ENCODE results near the gene SOCS3.

The SOCS3 gene

DNA sequence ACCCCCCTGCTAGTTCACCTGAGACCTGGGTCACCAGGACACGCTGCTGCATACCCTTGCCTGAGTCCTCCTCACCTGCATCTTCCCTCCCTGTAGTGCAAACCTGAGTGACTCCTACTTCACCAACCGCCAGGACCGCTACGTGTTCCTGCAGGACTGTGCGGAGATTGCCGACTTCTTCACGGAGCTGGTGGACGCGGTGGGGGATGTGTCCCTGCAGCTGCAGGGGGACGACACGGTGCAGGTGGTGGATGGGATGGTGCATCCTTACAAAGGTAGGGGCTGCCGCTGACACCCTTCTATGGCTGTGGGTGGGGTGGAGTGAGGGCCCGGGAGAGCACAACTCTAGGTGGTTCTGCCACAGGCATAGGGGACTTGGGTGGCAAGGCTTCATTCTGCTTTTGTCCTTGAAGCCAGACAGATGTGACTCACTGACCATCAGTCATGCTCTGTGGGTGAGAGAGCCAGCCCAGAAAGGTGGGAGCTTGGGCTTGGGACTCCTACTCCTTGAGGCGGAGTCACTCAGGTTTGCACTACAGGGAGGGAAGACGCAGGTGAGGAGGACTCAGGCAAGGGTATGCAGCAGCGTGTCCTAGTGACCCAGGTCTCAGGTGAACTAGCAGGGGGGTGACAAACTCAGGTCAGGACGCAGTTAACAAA is 40.8 kb upstream of the SOCS3 start:
- Histone ChIP-seq H2AFZ (ENCODE audit: low read length) (no peak overlapping the region), H3K4me2 (ENCODE audit: low read depth, low read length) (no peak overlapping the region), H3K36me3 (replicated peaks; ENCODE audit: insufficient read depth, low read length) (no peaks in the 10 kb centered on the region), H3K27me3 (replicated peaks; ENCODE audit: insufficient read depth, low read length) (no peaks in the 10 kb centered on the region), H3K4me3 (ENCODE audit: low read length) (no peak overlapping the region), H3F3A (ENCODE audit: insufficient read depth, low read length) (no peaks in the 10 kb centered on the region), H3K9ac (ENCODE audit: low read length) (no peak overlapping the region), H3K79me2 (ENCODE audit: low read length) (no peaks in the 10 kb centered on the region), H3K27ac (ENCODE audit: low read length) (no peak overlapping the region), H3K9me3 (replicated peaks; ENCODE audit: insufficient read depth, low read length) (no peaks in the 10 kb centered on the region), H4K20me1 (ENCODE audit: insufficient read depth, low read length) (no peaks in the 10 kb centered on the region), H3K9me2 (replicated peaks; ENCODE audit: insufficient read depth, low read length) (no peaks in the 10 kb centered on the region), H3K4me1 (ENCODE audit: low read length) (no peaks in the 10 kb centered on the region)
- no peak for DNase-seq
- TF ChIP-seq, protein P1, sequence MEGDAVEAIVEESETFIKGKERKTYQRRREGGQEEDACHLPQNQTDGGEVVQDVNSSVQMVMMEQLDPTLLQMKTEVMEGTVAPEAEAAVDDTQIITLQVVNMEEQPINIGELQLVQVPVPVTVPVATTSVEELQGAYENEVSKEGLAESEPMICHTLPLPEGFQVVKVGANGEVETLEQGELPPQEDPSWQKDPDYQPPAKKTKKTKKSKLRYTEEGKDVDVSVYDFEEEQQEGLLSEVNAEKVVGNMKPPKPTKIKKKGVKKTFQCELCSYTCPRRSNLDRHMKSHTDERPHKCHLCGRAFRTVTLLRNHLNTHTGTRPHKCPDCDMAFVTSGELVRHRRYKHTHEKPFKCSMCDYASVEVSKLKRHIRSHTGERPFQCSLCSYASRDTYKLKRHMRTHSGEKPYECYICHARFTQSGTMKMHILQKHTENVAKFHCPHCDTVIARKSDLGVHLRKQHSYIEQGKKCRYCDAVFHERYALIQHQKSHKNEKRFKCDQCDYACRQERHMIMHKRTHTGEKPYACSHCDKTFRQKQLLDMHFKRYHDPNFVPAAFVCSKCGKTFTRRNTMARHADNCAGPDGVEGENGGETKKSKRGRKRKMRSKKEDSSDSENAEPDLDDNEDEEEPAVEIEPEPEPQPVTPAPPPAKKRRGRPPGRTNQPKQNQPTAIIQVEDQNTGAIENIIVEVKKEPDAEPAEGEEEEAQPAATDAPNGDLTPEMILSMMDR (IDR thresholded peaks at IDR 0.05; ENCODE audit: low read length), result no peak
- TF ChIP-seq EZH2phosphoT487 (IDR thresholded peaks at IDR 0.05; ENCODE audit: low read length) (no peak), EZH2 (optimal IDR thresholded peaks at IDR 0.05; ENCODE audit: low read depth, low read length) (no peak)

DNA sequence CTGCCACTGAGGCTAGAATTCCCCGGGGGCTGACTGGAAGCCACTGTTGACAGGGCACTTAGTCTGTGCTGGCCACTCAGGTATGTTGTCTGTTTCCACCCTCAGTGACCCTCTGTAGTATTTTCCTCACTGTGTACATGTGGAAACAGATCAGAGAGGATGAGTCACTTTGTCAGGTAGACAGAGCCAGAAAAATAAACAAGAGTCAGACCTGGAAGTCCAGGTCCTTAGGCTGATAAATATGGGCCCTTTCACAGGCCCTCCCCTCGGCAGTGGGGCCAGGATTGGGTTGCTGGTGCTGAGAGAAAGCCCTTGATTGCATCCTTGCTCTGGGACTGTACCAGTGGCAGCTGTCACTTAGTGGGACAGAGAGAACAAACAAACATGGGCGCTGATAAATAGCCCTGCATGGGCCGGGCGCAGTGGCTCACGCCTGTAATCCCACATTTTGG is 39.8 kb upstream of the SOCS3 start:
- H3F3A ChIP-seq (ENCODE audit: insufficient read depth, low read length), result no peaks in the 10 kb centered on the region
- H3K4me2 ChIP-seq (ENCODE audit: low read depth, low read length), result no peak overlapping the region
- no peak overlapping the region for H2AFZ ChIP-seq (ENCODE audit: low read length)
- no peak overlapping the region for H3K9ac ChIP-seq (ENCODE audit: low read length)
- no peak overlapping the region for H3K27ac ChIP-seq (ENCODE audit: low read length)
- H4K20me1 ChIP-seq (ENCODE audit: insufficient read depth, low read length), result no peaks in the 10 kb centered on the region
- H3K9me3 ChIP-seq (replicated peaks; ENCODE audit: insufficient read depth, low read length), result no peaks in the 10 kb centered on the region
- no peak overlapping the region for H3K4me3 ChIP-seq (ENCODE audit: low read length)
- no peak for TF ChIP-seq EZH2phosphoT487 (IDR thresholded peaks at IDR 0.05; ENCODE audit: low read length)
- no peak for TF ChIP-seq EZH2 (optimal IDR thresholded peaks at IDR 0.05; ENCODE audit: low read depth, low read length)
- TF ChIP-seq, protein P1 (IDR thresholded peaks at IDR 0.05; ENCODE audit: low read length), result no peak
- DNase-seq, result no peak
- H3K9me2 ChIP-seq (replicated peaks; ENCODE audit: insufficient read depth, low read length), result no peaks in the 10 kb centered on the region
- H3K4me1 ChIP-seq (ENCODE audit: low read length), result no peaks in the 10 kb centered on the region
- H3K27me3 ChIP-seq (replicated peaks; ENCODE audit: insufficient read depth, low read length), result no peaks in the 10 kb centered on the region
- H3K79me2 ChIP-seq (ENCODE audit: low read length), result no peaks in the 10 kb centered on the region; the same call in 1 of the 2 replicates
- no peaks in the 10 kb centered on the region for H3K36me3 ChIP-seq (replicated peaks; ENCODE audit: insufficient read depth, low read length)

DNA sequence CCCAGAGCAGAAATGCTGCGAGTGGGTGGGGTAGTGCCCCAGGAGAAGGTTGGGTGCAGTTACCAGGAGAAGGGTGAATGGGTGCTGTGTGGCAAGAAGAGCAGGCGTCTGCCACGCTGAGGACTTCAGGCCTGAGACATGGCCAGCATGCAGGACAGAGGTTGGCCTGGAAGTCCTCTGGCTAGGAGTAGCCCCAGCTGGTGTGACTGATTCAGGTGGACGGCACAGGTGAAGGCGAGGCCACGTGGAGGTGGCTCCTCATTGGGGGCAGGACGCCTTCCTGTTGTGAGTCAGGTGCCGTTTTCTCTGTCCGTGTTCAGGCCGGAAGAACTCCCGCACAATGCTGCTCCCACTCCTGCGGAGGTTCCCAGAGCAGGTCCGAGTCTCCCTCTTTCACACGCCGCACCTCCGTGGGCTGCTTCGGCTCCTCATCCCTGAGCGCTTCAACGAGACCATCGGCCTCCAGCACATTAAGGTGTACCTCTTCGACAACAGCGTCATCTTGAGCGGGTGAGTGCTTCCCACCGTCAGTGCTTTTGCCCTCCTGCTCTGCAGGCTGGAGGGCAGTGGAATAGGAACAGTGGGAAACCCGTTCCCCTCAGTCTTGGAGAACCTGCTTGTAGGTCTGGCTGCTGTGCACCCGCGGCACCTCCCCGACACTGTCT is 39.3 kb upstream of the SOCS3 start:
- TF ChIP-seq, protein P1 (IDR thresholded peaks at IDR 0.05; ENCODE audit: low read length), result no peak
- TF ChIP-seq EZH2 (optimal IDR thresholded peaks at IDR 0.05; ENCODE audit: low read depth, low read length), result no peak
- no peak for TF ChIP-seq EZH2phosphoT487 (IDR thresholded peaks at IDR 0.05; ENCODE audit: low read length)
- Histone ChIP-seq H3F3A (ENCODE audit: insufficient read depth, low read length) (no peaks in the 10 kb centered on the region), H3K27me3 (replicated peaks; ENCODE audit: insufficient read depth, low read length) (no peaks in the 10 kb centered on the region), H3K4me3 (ENCODE audit: low read length) (no peak overlapping the region), H3K79me2 (ENCODE audit: low read length) (no peaks in the 10 kb centered on the region; the same call in 1 of the 2 replicates), H3K9me2 (replicated peaks; ENCODE audit: insufficient read depth, low read length) (no peaks in the 10 kb centered on the region), H3K4me2 (ENCODE audit: low read depth, low read length) (no peak overlapping the region), H2AFZ (ENCODE audit: low read length) (no peak overlapping the region), H3K4me1 (ENCODE audit: low read length) (no peaks in the 10 kb centered on the region), H3K27ac (ENCODE audit: low read length) (no peak overlapping the region), H3K9ac (ENCODE audit: low read length) (no peak overlapping the region), H3K36me3 (replicated peaks; ENCODE audit: insufficient read depth, low read length) (no peaks in the 10 kb centered on the region), H4K20me1 (ENCODE audit: insufficient read depth, low read length) (no peaks in the 10 kb centered on the region), H3K9me3 (replicated peaks; ENCODE audit: insufficient read depth, low read length) (no peaks in the 10 kb centered on the region)
- no peak for DNase-seq
